ENCODE measurements around the gene CDA.

CDA gene

DNA sequence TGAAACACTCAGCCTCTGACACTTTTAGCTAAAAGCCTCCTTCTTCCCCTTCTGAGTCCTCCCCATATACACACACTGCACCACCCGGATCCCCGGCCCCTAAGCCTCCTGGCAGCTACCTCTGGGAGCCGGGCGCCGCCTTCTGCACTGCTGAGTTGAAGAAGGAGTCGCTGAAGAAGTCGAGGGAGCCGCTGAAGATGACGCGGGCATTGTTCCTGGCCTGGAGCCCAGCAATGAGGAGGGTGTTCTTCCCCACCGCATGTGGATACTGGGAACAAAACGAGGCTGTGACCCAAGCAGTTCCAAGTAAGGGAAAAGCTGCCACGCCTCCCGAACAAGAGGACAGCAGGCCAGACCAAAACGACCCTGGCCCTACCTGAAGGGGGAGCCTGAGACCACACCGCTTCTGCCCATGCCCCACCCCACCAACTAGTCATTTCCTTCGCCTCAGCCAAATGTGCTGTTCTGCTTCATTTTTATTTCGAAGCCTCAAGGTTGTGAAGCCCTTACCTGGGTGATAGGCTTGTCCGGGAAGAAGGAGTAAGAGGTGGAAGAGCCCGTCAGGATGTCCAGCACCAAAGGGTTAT, 65.3 kb downstream of the CDA start:
- no peak for ATAC-seq

DNA sequence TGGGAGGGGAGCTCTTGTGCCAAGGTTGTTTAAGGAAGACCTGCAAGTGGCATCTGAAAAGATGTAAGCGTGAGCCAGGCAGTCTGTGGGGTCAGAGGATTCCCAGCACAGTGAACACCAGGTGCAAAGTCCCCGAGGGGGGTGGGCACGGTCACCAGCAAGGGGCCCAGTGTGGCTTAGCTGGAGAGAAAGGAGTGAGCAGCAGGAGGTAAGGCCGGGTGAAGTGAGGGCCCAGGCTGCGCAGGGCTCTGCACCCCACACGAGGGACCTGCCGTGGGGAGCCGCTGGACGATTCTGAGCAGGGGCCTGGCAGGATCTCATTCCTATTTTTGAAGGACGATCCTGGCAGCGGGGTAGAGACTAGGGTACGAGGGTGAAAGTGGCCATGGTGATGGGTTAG, 68.1 kb downstream of the CDA start:
- no peak for ATAC-seq

DNA sequence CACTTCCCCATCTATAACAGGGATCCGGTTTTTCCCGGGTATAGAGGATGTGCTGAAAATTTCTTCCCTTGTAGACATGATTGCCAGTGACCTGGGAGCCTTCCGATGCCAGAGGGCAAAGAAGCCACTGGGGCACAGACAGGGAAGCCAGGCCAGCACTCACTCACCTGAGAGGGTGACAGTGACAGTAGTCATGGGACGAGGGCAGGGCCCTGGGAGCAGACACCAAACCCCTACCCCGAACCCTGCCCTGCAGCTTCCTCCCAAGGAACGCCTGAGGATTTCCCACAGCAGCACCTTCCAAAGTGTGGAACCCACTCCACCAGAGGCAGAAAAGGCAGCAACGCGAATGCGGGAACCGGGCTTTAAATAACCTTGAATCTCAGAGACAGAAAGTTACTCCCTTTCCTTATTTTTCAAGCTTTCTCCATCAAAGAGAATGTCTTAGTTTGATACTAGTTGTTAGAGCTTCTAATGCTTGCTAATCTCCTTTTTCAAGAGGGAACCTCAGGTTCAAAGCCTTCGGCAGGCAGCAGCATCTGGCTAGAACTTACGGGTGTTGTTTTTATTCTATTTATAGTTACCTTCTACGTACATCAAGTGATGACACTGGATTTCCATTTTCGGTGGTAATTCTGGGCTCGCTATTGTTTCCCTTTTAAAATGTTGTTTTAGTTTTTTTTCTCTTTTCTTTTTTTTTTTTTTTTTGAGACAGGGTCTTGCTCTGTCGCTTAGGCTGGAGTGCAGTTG, 69.4 kb downstream of the CDA start:
- peak; percentile 4 for ATAC-seq

DNA sequence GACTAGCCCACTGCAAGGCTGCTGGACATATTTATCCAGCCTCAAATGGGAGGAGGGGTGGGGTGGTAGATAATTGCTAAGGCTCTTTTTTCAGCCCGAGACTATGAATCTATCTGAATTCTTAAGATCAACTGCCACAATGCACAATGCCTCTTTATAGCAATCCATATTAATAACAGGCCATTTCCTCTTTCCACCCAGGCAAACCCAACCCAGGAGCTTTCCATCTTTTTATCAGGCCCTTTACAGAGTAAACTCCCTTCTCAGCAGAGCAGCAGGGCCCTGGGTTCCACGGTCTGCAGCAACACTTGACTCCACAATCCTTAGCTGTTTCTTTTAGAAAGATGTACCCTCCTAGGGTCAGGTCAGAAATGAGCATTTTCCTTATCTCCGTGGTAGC, 71.5 kb downstream of the CDA start:
- ATAC-seq = no peak

DNA sequence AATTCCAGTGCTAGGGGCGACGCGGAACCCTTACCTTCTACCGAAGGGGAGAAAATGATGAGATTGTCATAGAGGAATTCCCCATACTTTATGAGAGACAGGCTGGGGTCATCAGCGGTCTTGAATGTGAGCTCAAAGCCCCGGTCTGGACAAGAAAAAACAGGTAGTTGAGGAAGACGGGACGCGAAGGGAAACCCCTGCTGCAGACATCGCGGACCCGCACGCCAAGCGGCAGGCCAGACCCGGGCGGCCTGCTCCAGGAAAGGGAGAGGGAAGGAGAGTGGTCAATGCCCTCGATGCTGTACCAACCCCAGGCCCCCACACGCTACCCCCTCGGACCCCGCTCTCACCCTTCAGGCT, 71.9 kb downstream of the CDA start:
- no peak for ATAC-seq

DNA sequence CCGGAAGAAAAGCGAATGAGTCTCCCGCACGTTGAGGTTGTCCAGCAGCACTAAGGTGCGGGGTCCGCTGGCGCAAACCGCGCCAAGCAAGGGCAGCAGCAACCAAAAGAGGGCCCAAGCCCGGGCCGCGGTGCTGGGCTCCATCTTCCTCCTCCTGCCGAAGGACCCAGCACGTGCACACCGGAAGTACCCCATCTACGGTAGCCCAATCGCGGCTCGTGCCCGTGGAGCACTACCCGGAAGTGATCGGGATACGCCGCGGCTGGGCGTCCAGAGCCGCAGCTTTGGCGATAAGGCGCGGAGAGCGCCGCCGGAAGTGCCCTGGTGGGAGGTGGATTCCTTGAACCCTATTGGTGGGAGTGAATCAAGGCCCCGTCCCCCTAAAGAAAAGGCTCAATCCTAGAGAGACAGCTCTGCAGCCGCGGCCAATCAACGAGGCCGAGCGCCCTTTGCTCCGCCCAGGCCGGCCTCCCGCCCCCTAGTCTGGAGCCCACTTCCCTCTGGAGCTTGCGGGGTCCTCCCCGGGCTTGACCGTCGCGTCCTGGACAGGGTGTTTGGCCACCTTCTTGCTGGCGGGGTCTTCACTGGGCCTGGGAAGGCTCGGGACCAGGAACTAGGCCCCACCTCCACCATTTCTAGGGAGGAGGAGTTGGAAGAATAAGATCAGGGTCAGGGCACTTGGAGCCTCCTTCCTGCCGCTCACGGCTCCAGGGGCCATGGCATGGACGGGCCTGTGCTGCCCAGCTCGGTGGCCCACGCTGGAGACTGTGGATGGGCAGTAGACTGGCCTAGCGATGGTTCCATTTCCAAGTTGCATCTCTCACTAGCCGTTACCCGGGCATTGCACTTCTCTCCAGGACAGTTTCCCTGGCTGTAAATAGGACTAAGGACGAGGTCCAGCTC, 72.6 kb downstream of the CDA start, which contains the start of gene DDOST:
Gene DDOST (minus strand): TSS at position 163 of the 903 bp plus-strand sequence. CDS start 19 bp downstream, at position 144.
- peak; percentile 96 to 97 for ATAC-seq

DNA sequence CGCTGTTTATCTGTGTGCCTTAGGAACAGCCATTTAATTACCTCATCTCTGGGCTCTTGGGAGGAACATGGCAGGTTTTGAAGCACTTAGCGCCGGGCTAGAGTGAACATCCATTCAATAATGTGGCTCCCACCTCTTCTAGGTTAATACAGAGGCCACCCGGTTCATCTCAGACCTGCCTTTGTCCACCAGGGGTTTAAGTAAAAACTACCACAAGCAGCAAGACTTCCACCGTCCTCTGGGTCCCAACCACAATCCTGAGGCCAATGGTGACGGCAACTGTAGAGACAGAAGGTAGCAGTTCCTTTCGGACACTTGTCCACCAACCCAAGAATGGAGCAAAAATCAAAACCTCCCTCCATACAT, 73.2 kb downstream of the CDA start:
- no peak for ATAC-seq

DNA sequence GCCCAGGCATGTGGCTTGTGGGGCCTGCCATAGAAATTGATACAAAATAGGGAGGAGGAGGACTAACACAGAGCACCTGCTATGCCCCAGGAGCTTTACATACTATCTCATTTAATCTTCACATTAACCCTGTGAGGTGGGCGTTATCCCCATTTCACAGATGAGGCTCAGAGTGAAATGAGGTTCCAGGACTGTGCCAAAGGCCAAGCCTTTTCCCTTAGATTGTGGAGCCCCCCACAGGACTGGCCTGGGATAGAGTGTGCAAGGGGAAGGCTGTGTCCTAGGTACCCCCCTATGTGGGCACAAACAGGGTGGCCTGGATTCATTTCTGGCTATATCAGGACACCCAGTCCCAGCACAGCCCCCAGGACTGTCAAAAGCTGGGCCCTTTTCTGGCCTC, 74.5 kb downstream of the CDA start:
- no peak for ATAC-seq

DNA sequence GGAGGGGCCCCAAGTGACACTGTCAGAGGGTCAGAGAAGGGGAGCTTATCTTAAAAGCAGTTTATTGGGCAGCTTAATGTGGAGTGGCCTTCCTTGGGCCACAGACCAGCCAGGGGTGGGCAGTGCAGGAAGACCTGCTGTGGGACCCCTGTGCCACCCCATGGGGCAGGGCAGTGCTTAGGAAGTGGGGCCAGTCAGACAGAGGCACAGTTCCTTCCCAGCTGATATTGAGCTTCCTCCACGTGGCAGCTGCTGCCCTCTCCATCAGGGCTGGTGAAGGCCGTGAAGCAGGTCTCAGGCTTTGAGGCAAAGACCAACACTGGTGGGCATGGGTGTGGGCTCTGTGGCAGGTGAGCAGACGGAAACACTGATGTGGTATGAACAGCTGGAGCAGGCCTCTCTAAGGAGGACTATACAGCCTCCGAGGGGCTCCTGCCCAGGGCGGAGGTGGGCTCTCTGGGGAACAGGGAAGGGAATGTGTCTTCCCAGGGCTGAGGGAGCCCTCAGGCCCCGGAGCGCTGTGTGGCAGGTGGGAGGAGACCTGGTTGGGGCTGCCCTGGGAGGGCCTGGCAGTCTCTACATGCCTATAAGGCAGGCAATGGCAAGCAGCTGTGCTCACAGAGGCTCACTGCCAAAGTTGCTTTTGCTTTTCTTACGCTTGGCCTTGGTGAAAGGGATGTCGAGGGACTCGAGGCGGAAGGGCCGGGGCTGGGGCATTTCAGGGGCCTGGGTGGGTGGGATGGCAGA, 75.2 kb downstream of the CDA start:
- no peak for ATAC-seq

DNA sequence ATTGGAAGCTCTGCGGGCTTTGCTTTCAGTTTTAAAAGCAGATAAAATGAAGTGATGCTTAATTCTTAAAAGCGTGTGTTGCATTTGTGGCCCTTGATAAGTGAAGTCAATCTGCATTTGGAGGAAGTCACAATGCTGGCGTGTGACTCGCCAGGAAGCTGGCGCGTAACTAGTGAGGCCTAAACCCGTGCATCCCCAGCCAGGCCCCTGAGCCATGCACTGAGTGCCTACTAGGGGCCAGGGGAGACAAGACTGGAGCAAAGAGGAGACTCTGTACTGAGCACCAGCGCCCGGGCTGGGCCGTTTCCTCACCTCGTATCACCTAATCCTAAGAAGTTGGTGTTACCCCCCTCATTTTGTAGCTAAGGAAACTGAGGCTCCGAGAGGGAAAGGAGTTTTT, 76.8 kb downstream of the CDA start:
- no peak for ATAC-seq

DNA sequence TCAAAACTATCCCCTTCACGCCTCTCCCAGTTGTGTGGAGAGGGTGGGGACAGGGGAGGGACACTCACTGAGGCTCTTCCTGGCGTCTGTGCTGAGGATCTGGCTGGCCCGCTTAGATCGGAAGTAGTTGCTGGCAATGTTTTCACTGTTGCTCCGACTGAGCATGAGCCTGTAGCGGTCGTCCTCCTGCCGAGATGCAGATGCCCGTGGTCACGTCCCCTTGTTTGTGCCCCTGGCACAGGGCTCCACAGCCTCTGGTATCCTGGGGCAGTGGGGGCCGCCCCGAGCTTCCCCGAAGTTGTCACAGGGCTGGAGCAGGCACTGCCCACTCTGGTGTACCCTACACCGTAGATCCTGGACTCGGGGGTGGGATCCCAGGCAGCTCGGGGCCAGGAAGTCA, 77.2 kb downstream of the CDA start:
- ATAC-seq = no peak

DNA sequence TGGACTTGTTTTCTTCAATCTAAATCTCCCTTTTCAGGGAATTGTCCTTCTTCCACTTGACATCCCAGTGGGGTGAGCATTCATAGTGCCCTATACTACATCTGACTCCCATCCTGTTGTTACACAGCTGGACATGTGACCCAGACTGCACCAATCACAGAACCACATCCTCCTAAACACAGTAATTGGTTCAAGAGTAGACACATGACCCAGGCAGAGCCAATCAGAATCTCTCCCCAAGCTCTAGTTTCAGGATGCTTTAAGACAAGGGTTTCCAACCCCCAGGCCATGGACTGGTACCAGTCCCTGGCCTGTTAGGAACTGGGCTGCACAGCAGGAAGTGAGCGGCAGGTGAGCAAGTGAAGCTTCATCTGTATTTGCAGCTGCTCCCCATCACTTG, 77.9 kb downstream of the CDA start:
- peak; percentile 46 to 73 for ATAC-seq

Measured in activated CD4-positive, CD25-positive, alpha-beta regulatory T cell treated with anti-CD3 and anti-CD28 coated beads, Interleukin-2, amount 50 U/mL, for 24 hours (primary cell).